HG02759 (cell line): ENCODE results near the gene MOCS2.

Experiments
- ATAC-seq: cut with Tn5 transposase; IDR thresholded peaks from one replicate; pipeline ENCODE4 v1.9.1; 2021; ENCODE audit warnings: mild to moderate bottlenecking, moderate library complexity; ENCODE audit not compliant: unreplicated experiment

Gene MOCS2

GRCh38 chr5:53055365-53055764, 54.2 kb downstream of the MOCS2 start:
- no peak for ATAC-seq

- no peak for ATAC-seq
Measured at GRCh38 chr5:53053364-53053763, 56.2 kb downstream of the MOCS2 start.

- no peak for ATAC-seq
Measured at GRCh38 chr5:53052499-53052898, 57.1 kb downstream of the MOCS2 start.

GRCh38 chr5:53048248-53048647, 61.3 kb downstream of the MOCS2 start:
- ATAC-seq: no peak
